Astrocyte of the spinal cord (primary cell): ENCODE results near the gene MTFP1.

Experiments used
- DNase-seq: peaks from one replicate; pipeline ENCODE4 v3.0.0; 2011; ENCODE audit warnings: low read depth, low spot score
- H3K4me3 ChIP-seq: 2 replicates; pipeline ENCODE4 v1.5.1; 2011; ENCODE audit warnings: low read depth, mild to moderate bottlenecking, low read length, moderate library complexity
- CTCF ChIP-seq: IDR thresholded peaks from 2 replicates; pipeline ENCODE4 v1.5.1; 2012; ENCODE audit warnings: low read depth, mild to moderate bottlenecking, low read length, inconsistent platforms
- in situ Hi-C: cut with HindIII; loops from 2 replicates; pipeline ENCODE4 v1.10.0; 2017; ENCODE audit warnings: low sequenced_read_pairs

MTFP1 gene

GRCh38 chr22:30470655-30471054 is 45.1 kb downstream of the MTFP1 start:
- in situ Hi-C loops, result no loop called here

GRCh38 chr22:30471616-30472318 is 46.2 kb downstream of the MTFP1 start, which contains the start of gene SEC14L3:
SEC14L3 (minus strand) TSS chr22:30472017; CDS start chr22:30471958, 59 bp downstream.
- no peak for TF ChIP-seq CTCF
- no peak within 1 kb of the TSS for H3K4me3 ChIP-seq
- DNase-seq, result no peak
- in situ Hi-C loops, result no loop called here

More at GRCh38 chr22:30470655-30471054, 45.1 kb downstream of the MTFP1 start:
- no peak for TF ChIP-seq CTCF
- no peak for DNase-seq
- H3K4me3 ChIP-seq, result no peak overlapping the region

- TF ChIP-seq CTCF, result no peak
- H3K4me3 ChIP-seq, result no peak overlapping the region
- in situ Hi-C loops, result no loop called here
- no peak for DNase-seq
Measured at GRCh38 chr22:30472994-30473720, 47.6 kb downstream of the MTFP1 start.

- DNase-seq, result no peak
- in situ Hi-C loops, result no loop called here
- no peak for TF ChIP-seq CTCF
- H3K4me3 ChIP-seq, result no peak overlapping the region
Measured at GRCh38 chr22:30474121-30474520, 48.6 kb downstream of the MTFP1 start.

- in situ Hi-C loops, result no loop called here
- no peak for DNase-seq
- TF ChIP-seq CTCF, result no peak
- no peak overlapping the region for H3K4me3 ChIP-seq
Measured at GRCh38 chr22:30474683-30475424, 49.3 kb downstream of the MTFP1 start.
